ENCODE data around the gene HTR1D. TPM values are rescaled to one million over a fixed set of nuclear protein-coding genes. Genes with fewer than 3 reads are reported as not detected.

Gene HTR1D
- total and polyA plus RNA-seq, 10 donors, result 0.13 TPM; not detected in 9

DNA sequence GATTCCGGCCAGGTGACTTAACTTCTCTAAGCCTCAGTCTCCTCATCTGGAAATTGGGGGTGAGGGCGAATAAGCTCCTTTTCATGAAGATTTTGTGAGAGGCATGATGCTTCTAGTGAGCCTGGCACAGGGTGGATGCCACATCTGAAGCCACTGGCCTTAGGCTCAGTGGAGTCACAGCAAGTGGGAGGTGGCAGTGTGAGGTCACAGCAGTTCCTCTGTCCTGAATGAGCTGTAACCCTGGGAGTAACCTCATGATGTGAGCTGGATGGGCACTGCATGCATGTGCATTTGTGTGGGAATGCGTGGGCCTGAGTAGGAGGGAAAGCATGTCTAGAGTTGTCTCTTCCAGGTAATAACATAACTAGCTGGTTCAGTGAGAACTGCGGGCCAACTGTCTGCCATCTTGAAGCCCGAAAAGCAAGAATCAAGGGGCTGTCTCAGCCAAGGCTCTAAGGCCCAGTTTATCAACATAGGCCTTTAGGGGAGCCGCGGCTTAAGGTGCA lies 27.0 kb upstream of the HTR1D start:
- intact Hi-C loops (cut with DNase I; ENCODE audit: low total_unique reads), result no loop called here
- DNase-seq, result no peak
- WGBS, 5 donors, result 87 to 99% (median 94%) methylated on average over 7 of the region's 7 CpGs
- Histone ChIP-seq H3K27me3 (replicated peaks in 1 of 7) (no peaks in the 10 kb centered on the region), H3K27ac (no peak overlapping the region), H3K4me1 (no peaks in the 10 kb centered on the region), H3K36me3 (no peaks in the 10 kb centered on the region), H3K4me3 (no peak overlapping the region), H3K9me3 (no peaks in the 10 kb centered on the region)
- TF ChIP-seq, protein P1, sequence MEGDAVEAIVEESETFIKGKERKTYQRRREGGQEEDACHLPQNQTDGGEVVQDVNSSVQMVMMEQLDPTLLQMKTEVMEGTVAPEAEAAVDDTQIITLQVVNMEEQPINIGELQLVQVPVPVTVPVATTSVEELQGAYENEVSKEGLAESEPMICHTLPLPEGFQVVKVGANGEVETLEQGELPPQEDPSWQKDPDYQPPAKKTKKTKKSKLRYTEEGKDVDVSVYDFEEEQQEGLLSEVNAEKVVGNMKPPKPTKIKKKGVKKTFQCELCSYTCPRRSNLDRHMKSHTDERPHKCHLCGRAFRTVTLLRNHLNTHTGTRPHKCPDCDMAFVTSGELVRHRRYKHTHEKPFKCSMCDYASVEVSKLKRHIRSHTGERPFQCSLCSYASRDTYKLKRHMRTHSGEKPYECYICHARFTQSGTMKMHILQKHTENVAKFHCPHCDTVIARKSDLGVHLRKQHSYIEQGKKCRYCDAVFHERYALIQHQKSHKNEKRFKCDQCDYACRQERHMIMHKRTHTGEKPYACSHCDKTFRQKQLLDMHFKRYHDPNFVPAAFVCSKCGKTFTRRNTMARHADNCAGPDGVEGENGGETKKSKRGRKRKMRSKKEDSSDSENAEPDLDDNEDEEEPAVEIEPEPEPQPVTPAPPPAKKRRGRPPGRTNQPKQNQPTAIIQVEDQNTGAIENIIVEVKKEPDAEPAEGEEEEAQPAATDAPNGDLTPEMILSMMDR (IDR thresholded peaks at IDR 0.05 in 8 of 11, conservative IDR thresholded peaks at IDR 0.05 in 3 of 11), result no peak
- TF ChIP-seq POLR2AphosphoS5 (IDR thresholded peaks at IDR 0.05), result no peak
- TF ChIP-seq POLR2A (IDR thresholded peaks at IDR 0.05), result no peak

DNA sequence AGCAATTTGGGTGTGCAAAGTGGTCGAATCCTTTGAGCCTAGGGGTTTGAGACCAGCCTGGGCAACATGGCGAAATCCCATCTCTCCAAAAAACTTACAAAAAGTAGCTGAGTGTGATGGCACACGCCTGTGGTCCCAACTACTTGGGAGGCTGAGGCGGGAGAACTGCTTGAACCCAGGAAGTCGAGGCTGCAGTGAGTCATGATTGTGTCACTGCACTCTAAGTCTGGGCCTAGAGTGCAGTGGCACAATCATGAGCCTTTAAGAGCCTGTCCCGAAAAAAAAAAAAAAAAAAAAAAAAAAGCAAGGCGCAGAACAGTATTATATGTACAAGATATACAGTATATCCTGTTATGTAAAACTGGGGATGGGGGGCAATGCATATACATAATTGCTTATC lies 25.1 kb upstream of the HTR1D start:
- no peaks in the 10 kb centered on the region for H3K4me1 ChIP-seq
- H3K4me3 ChIP-seq, result no peak overlapping the region
- intact Hi-C loops (cut with DNase I; ENCODE audit: low total_unique reads), result no loop called here
- DNase-seq, result no peak
- no peak overlapping the region for H3K27ac ChIP-seq
- no peak for TF ChIP-seq POLR2A (IDR thresholded peaks at IDR 0.05)
- TF ChIP-seq, protein P1 (IDR thresholded peaks at IDR 0.05 in 8 of 11, conservative IDR thresholded peaks at IDR 0.05 in 3 of 11), result no peak
- TF ChIP-seq POLR2AphosphoS5 (IDR thresholded peaks at IDR 0.05), result no peak
- H3K27me3 ChIP-seq (replicated peaks in 1 of 7), result peaks cover 0 to 4% (median 0%) of the 10 kb centered on the region in 7 donors
- 82 to 88% (median 85%) methylated on average over 7 of the region's 7 CpGs for WGBS, 5 donors
- H3K36me3 ChIP-seq, result no peaks in the 10 kb centered on the region
- H3K9me3 ChIP-seq, result no peaks in the 10 kb centered on the region

DNA sequence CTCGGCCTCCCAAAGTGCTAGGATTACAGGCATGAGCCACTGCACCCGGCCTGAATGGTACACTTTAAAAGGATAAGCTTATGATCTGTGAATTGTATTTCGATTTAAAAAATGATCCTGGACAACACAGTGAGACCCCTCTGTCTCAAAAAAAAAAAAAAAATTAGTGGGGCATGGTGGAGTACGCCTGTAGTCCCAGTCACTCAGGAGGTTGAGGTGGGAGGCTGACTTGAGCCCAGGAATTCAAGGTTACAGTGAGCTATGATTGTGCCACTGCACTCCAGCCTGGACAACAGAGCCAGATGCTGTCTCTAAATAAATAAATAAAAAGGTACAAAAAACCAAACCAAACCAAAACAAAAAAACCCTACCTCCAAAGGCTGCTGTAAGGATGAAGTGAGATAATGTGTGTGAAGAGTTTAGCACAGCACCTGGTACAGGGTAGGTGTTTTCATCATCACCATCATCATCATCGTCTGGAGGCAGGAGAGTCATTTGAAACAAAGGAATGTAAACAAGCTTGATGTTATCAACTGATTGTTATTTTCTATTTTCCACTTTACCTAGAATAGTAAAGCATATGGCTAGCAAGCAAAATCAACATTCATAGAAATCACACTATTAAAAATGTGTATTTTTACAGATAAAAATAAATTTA lies 22.5 kb upstream of the HTR1D start:
- Histone ChIP-seq H3K9me3 (no peaks in the 10 kb centered on the region), H3K27me3 (replicated peaks in 1 of 7) (peaks cover 0 to 11% (median 0%) of the 10 kb centered on the region in 7 donors), H3K4me1 (no peaks in the 10 kb centered on the region), H3K36me3 (no peaks in the 10 kb centered on the region), H3K4me3 (no peak overlapping the region), H3K27ac (no peak overlapping the region)
- whole genome bisulfite sequencing, 5 donors, result 78 to 92% (median 82%) methylated on average over 5 of the region's 5 CpGs
- peak; percentile 4 for DNase-seq
- no peak for TF ChIP-seq POLR2A (IDR thresholded peaks at IDR 0.05)
- TF ChIP-seq, protein P1 (IDR thresholded peaks at IDR 0.05 in 8 of 11, conservative IDR thresholded peaks at IDR 0.05 in 3 of 11), result no peak
- no peak for TF ChIP-seq POLR2AphosphoS5 (IDR thresholded peaks at IDR 0.05)
- intact Hi-C loops (cut with DNase I; ENCODE audit: low total_unique reads), result no loop called here

DNA sequence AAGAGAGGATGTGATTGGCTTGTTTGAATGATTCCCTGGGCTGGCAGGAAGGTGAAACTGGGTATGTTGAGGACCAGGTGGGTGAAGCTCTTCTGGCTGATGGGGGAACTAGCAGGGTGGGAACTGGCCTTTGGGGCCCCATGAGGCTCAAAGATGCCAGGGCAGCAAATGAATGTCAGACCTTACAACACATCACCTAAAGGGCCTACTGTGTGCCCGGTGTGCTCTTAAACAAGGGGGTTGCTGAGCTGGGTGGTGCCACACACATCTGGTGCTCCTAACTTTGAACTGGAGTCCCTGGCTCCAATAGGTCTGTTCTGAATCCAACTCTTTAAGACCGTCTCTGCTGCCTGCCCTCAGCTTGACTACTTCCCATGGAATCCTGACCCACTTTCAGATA lies 21.3 kb upstream of the HTR1D start:
- no peaks in the 10 kb centered on the region for H3K9me3 ChIP-seq
- H3K27me3 ChIP-seq (replicated peaks in 1 of 7), result peaks cover 0 to 11% (median 0%) of the 10 kb centered on the region in 7 donors
- TF ChIP-seq, protein P1 (IDR thresholded peaks at IDR 0.05 in 8 of 11, conservative IDR thresholded peaks at IDR 0.05 in 3 of 11), result no peak
- TF ChIP-seq POLR2A (IDR thresholded peaks at IDR 0.05) (no peak), POLR2AphosphoS5 (IDR thresholded peaks at IDR 0.05) (no peak)
- 87 to 100% (median 92%) methylated on average over 2 of the region's 2 CpGs for WGBS, 5 donors
- peak; percentile 5 for DNase-seq
- no peak overlapping the region for H3K4me3 ChIP-seq
- no peaks in the 10 kb centered on the region for H3K4me1 ChIP-seq
- H3K36me3 ChIP-seq, result no peaks in the 10 kb centered on the region
- intact Hi-C loops (cut with DNase I; ENCODE audit: low total_unique reads), result no loop called here
- no peak overlapping the region for H3K27ac ChIP-seq
